GM18507 (cell line): ENCODE data around the gene RNLS.

Experiments
- DNase-seq: peaks from one replicate; pipeline ENCODE4 v3.0.0; 2011; ENCODE audit warnings: low read depth; ENCODE audit not compliant: insufficient read length; ENCODE audit errors: extremely low spot score
- FAIRE-seq: peaks from 2 replicates; lab custom pipeline; 2011; peaks lifted over from hg19 to GRCh38; lab: Jason Lieb, UNC

Gene RNLS

GRCh38 chr10:88409824-88410223, 173.3 kb downstream of the RNLS start:
- DNase-seq (no peak), FAIRE-seq (no peak)

GRCh38 chr10:88409236-88409635, 173.9 kb downstream of the RNLS start:
- no peak for DNase-seq
- FAIRE-seq: peak; percentile 60

- DNase-seq (no peak), FAIRE-seq (no peak)
These were observed 175.0 kb downstream of the RNLS start for GRCh38 chr10:88408096-88408495.

- FAIRE-seq (no peak), DNase-seq (no peak)
These were observed 179.0 kb downstream of the RNLS start for GRCh38 chr10:88404133-88404532.

- FAIRE-seq (peak; percentile 36), DNase-seq (no peak)
These were observed 181.3 kb downstream of the RNLS start for GRCh38 chr10:88401671-88402347.

GRCh38 chr10:88399240-88399639, 183.9 kb downstream of the RNLS start:
- no peak for DNase-seq
- FAIRE-seq: no peak

GRCh38 chr10:88395677-88396076, 187.4 kb downstream of the RNLS start:
- FAIRE-seq: peak; percentile 26
- DNase-seq: no peak

GRCh38 chr10:88392222-88392621, 190.9 kb downstream of the RNLS start:
- FAIRE-seq: peak; percentile 94
- no peak for DNase-seq

GRCh38 chr10:88390041-88390440, 193.1 kb downstream of the RNLS start:
- DNase-seq (no peak), FAIRE-seq (peak; percentile 73)

- FAIRE-seq (peak; percentile 91), DNase-seq (no peak)
These were observed 193.7 kb downstream of the RNLS start for GRCh38 chr10:88389456-88389855.

GRCh38 chr10:88388324-88388723, 194.8 kb downstream of the RNLS start:
- no peak for DNase-seq
- peak; percentile 56 for FAIRE-seq

- DNase-seq: peak; percentile 11
- no peak for FAIRE-seq
These were observed 196.0 kb downstream of the RNLS start for GRCh38 chr10:88386821-88387773.

- FAIRE-seq (no peak), DNase-seq (no peak)
These were observed 196.8 kb downstream of the RNLS start for GRCh38 chr10:88386204-88386788.

GRCh38 chr10:88385601-88386203, 197.4 kb downstream of the RNLS start:
- DNase-seq (peak; percentile 29), FAIRE-seq (peak; percentile 99)

GRCh38 chr10:88383276-88383675, 199.8 kb downstream of the RNLS start:
- peak; percentile 70 for FAIRE-seq

GRCh38 chr10:88382699-88383098, 200.4 kb downstream of the RNLS start:
- DNase-seq: no peak
- FAIRE-seq: peak; percentile 44

More at GRCh38 chr10:88383276-88383675, 199.8 kb downstream of the RNLS start:
- DNase-seq: no peak

GRCh38 chr10:88379575-88379974, 203.5 kb downstream of the RNLS start:
- FAIRE-seq (no peak), DNase-seq (no peak)

GRCh38 chr10:88377510-88377909, 205.6 kb downstream of the RNLS start:
- FAIRE-seq (no peak), DNase-seq (no peak)

- DNase-seq (no peak), FAIRE-seq (no peak)
These were observed 208.5 kb downstream of the RNLS start for GRCh38 chr10:88374392-88375175.
